Measurements from ENCODE around the gene GTF2A2.

GTF2A2 gene

DNA sequence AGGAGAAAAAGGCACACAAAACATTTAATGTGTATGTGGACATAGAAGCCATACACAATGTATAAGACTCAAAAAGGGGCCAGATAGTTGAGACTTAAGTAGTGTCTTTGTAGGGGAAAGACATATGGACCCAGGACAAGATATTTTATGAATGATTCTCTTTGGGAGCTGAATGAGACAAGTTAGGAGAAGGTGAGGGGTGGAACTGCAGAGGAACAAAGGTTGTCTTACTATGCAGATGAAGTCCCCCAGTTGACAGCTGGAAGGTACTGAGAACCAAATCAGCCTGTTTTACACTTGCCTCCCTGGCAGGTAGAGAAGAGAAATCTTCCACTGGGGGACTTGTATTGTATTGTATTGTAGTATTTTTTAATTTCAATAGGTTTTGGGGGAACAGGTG lies 60.7 kb downstream of the GTF2A2 start:
- no peak for DNase-seq

DNA sequence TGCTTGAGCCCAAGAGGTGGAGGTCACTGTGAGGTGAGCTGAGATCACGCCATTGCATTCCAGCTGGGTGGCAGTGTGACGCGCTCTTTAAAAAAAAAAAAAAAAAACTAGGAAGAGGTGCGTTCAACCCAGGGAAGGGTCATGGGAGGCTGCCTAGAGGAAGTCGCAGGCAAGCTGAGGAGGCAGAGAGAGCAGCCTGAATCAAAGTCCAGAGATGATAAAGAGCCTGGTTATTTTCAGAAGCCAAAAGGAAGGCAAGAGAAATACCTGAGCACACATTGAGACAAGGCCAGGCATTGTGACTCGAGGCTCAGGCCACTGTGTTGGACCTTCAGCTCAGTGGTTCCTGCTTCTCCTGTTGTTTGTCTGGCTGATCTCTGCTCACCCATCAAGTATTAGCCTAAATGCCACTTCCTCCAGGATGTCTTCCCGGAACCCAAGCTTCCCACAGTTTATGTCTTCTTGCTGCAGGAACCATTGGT lies 61.8 kb downstream of the GTF2A2 start:
- DNase-seq: no peak

DNA sequence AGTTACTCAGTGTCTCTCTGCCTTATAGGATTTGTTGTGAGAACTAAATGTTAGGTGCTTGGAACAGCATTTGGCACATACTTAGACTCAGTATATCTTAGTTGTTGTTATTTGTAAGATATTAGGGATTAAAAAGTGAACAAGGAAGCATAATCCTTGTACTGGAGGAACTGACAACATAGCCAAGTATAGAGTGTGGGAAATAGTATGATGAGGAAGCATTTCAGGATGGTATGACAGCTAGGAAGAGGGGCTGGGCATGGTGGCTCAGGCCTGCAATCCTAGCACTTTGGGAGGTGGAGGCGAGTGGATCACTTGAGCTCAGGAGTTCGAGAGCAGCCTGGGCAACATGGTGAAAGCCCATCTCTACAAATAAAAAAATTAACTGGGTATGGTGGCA lies 62.3 kb downstream of the GTF2A2 start:
- no peak for DNase-seq

DNA sequence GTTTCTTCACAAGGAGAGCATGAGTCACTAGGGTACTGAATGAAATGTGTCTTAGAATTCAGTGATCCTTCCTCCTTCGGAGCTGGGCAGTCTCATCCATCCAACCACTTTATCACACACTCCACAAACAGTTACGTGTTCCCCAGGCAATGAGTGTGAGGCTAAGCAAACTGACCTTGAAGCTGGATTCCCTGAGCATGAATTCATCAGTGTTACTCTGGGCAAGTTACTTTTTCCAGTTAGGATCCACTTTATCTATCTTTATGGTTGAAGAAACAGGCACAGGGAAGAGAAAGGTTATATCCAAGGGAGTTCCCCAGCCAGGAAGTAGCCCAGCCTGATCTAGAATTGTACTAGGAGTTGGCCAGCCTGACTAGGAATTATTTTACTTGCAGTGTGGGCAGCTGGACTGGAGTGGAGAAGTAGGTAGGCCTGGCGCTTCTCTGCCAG lies 62.8 kb downstream of the GTF2A2 start:
- peak; percentile 19 for DNase-seq

DNA sequence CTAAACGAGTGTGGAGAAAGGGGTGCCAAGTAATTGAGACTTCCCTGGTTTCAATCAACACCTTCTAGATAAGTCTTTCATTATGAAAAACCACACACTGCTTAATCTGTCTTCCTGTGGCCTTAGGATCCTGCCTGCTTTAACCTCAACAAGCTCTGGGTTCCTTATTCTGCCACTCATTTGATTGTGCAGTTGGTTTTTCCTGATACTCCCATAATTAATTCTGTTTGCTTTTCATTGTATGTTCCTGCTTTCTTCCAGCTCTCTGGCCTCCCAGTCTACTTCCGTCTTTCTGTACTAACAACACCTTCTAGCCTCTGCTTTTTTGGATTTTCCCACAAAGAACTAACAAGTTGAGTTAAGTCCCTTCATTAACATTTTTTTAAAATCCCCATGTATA lies 66.0 kb downstream of the GTF2A2 start:
- no peak for DNase-seq

DNA sequence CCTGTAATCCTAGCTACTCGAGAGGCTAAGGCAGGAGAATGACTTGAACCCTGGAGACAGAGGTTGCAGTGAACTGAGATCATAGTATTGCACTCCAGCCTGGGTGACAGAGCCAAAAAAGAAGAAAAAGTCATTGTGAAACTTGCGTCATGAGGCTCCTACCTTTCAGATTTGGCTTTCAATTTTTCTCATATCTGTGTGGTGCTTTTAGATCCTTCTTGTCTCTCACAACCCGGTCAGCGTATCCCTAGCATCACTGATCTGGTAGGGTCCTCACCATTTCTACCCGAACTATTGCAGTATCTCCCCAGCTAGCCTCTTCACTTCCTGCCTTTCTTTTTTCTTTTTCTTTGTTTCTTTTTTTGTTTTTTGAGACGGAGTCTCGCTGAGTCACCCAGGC lies 67.3 kb downstream of the GTF2A2 start:
- peak; percentile 42 for DNase-seq
